Measurements from ENCODE around the gene CDK5. TPM values are rescaled to one million over a fixed set of nuclear protein-coding genes. Genes with fewer than 3 reads are reported as not detected.

Gene CDK5
- total RNA-seq, 1 experiment from 2014 or later = 23.5 TPM

DNA sequence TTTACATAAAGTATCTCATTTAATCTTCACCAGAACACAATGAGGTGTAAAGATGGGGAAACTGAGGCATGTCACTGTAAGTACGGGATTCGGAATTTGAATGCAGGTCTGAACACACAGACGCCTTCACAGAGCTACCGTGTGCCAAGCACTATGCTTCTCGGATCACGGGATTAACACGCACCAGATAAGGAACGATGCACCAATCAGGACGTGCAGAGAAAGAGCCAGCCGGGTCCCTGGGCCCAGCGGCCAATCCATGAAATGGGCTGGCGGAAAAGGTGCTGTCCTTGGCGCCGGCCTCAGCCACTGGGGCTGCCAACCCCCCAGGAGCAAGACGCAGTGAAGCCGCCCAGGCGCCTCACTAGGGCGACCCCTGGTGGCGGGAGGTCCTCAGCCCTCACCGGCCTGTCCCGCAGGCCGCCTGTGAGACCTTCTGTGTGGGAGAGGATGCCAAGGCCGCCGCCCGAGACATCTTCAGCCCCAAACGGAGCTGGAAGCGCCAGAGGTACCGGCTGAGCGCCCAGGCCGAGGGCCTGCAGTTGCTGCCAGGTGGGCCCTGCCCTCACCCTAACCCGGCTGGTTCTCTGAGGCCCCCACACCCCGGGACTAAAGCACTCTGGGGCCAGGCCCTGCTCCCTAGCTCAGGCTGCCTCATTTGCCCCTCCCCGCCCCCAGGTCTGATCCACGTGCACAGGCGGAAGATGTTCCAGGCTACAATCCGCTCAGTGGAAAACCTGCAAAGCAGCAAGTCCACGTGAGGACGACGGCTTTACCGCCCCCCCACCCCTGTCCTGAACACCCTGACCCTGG lies 49.0 kb downstream of the CDK5 start:
- no TSS peak for BruUV-seq (replicated peaks)
- CTCF ChIA-PET = interaction anchor here (0.8 to 1.6 kb wide), 2 partner anchors 11 to 19 kb away, joined by 4 to 7 read pairs; partner anchors contain the start of gene ABCB8
- Mint-ChIP-seq H3K4me1 (ENCODE audit: low read depth, unreplicated experiment) (peaks cover 13% of the 10 kb centered on the region), H3K4me3 (ENCODE audit: low read depth, unreplicated experiment) (peak overlapping the region; percentile 30), H3K27me3 (ENCODE audit: unreplicated experiment) (peaks cover 13% of the 10 kb centered on the region), H3K27ac (ENCODE audit: unreplicated experiment) (no peak overlapping the region), H3K9me3 (ENCODE audit: low read depth, unreplicated experiment) (no peaks in the 10 kb centered on the region), H3K36me3 (ENCODE audit: insufficient read depth, unreplicated experiment) (no peaks in the 10 kb centered on the region)
- intact Hi-C loops (cut with micrococcal nuclease; ENCODE audit: unreplicated experiment) = loop anchor here (10.0 kb wide), 1 partner anchor 234 kb away; no protein-coding TSS in a partner anchor
- peak; percentile 72 for DNase-seq
- TF ChIP-seq, protein P1, sequence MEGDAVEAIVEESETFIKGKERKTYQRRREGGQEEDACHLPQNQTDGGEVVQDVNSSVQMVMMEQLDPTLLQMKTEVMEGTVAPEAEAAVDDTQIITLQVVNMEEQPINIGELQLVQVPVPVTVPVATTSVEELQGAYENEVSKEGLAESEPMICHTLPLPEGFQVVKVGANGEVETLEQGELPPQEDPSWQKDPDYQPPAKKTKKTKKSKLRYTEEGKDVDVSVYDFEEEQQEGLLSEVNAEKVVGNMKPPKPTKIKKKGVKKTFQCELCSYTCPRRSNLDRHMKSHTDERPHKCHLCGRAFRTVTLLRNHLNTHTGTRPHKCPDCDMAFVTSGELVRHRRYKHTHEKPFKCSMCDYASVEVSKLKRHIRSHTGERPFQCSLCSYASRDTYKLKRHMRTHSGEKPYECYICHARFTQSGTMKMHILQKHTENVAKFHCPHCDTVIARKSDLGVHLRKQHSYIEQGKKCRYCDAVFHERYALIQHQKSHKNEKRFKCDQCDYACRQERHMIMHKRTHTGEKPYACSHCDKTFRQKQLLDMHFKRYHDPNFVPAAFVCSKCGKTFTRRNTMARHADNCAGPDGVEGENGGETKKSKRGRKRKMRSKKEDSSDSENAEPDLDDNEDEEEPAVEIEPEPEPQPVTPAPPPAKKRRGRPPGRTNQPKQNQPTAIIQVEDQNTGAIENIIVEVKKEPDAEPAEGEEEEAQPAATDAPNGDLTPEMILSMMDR (IDR thresholded peaks at IDR 0.05; ENCODE audit: unreplicated experiment) = peak; percentile 37

- Mint-ChIP-seq H3K4me3 (ENCODE audit: low read depth, unreplicated experiment) (peak overlapping the region; percentile 30), H3K9me3 (ENCODE audit: low read depth, unreplicated experiment) (no peaks in the 10 kb centered on the region)
Observed at GRCh38 chr7:151008143-151008510, 49.6 kb downstream of the CDK5 start.

GRCh38 chr7:151007469-151007898 lies 50.2 kb downstream of the CDK5 start:
- TF ChIP-seq, protein P1 (IDR thresholded peaks at IDR 0.05; ENCODE audit: unreplicated experiment) = no peak
- H3K36me3 Mint-ChIP-seq (ENCODE audit: insufficient read depth, unreplicated experiment) = no peaks in the 10 kb centered on the region
- CTCF ChIA-PET = interaction anchor here (1.6 kb wide), 1 partner anchor 21 kb away, joined by 4 read pairs; the partner anchor contains the start of gene ABCB8
- H3K27ac Mint-ChIP-seq (ENCODE audit: unreplicated experiment) = no peak overlapping the region
- intact Hi-C loops (cut with micrococcal nuclease; ENCODE audit: unreplicated experiment) = loop anchor here (10.0 kb wide), 1 partner anchor 233 kb away; no protein-coding TSS in a partner anchor
- H3K27me3 Mint-ChIP-seq (ENCODE audit: unreplicated experiment) = peaks cover 13% of the 10 kb centered on the region
- BruUV-seq (replicated peaks) = no TSS peak
- peaks cover 15% of the 10 kb centered on the region for H3K4me1 Mint-ChIP-seq (ENCODE audit: low read depth, unreplicated experiment)
- no peak for DNase-seq
- H3K4me3 Mint-ChIP-seq (ENCODE audit: low read depth, unreplicated experiment) = no peak overlapping the region
- no peaks in the 10 kb centered on the region for H3K9me3 Mint-ChIP-seq (ENCODE audit: low read depth, unreplicated experiment)

More at GRCh38 chr7:151008143-151008510, 49.6 kb downstream of the CDK5 start:
- CTCF ChIA-PET = interaction anchor here (1.6 kb wide), 1 partner anchor 20 kb away, joined by 4 read pairs; the partner anchor contains the start of gene ABCB8
- Mint-ChIP-seq H3K36me3 (ENCODE audit: insufficient read depth, unreplicated experiment) (no peaks in the 10 kb centered on the region), H3K27me3 (ENCODE audit: unreplicated experiment) (peaks cover 13% of the 10 kb centered on the region), H3K27ac (ENCODE audit: unreplicated experiment) (no peak overlapping the region), H3K4me1 (ENCODE audit: low read depth, unreplicated experiment) (peaks cover 19% of the 10 kb centered on the region)
- BruUV-seq (replicated peaks) = no TSS peak
- intact Hi-C loops (cut with micrococcal nuclease; ENCODE audit: unreplicated experiment) = loop anchor here (10.0 kb wide), 1 partner anchor 233 kb away; no protein-coding TSS in a partner anchor
- DNase-seq = no peak
- TF ChIP-seq, protein P1 (IDR thresholded peaks at IDR 0.05; ENCODE audit: unreplicated experiment) = no peak

- peaks cover 9% of the 10 kb centered on the region for H3K4me1 Mint-ChIP-seq (ENCODE audit: low read depth, unreplicated experiment)
- CTCF ChIA-PET = no interaction called here
- no peaks in the 10 kb centered on the region for H3K36me3 Mint-ChIP-seq (ENCODE audit: insufficient read depth, unreplicated experiment)
- no peak overlapping the region for H3K27ac Mint-ChIP-seq (ENCODE audit: unreplicated experiment)
- peaks cover 13% of the 10 kb centered on the region for H3K27me3 Mint-ChIP-seq (ENCODE audit: unreplicated experiment)
- TF ChIP-seq, protein P1 (IDR thresholded peaks at IDR 0.05; ENCODE audit: unreplicated experiment) = no peak
- intact Hi-C loops (cut with micrococcal nuclease; ENCODE audit: unreplicated experiment) = loop anchor here (10.0 kb wide), 1 partner anchor 232 kb away; no protein-coding TSS in a partner anchor
- DNase-seq = no peak
- H3K9me3 Mint-ChIP-seq (ENCODE audit: low read depth, unreplicated experiment) = no peaks in the 10 kb centered on the region
- no TSS peak for BruUV-seq (replicated peaks)
- no peak overlapping the region for H3K4me3 Mint-ChIP-seq (ENCODE audit: low read depth, unreplicated experiment)
Observed at GRCh38 chr7:151006590-151007300, 51.0 kb downstream of the CDK5 start.

Data from Calu3 (cell line).